Osteocyte (in vitro differentiated cells): ENCODE data around the gene PRICKLE3. TPM values are rescaled to one million over a fixed set of nuclear protein-coding genes. Genes with fewer than 3 reads are reported as not detected.

Source experiments
- DNase-seq: peaks from one replicate; pipeline ENCODE4 v3.0.0; 2021; ENCODE audit warnings: mixed read lengths; ENCODE audit not compliant: unreplicated experiment; ENCODE audit errors: extremely low spot score
- H3K27ac Mint-ChIP-seq: one replicate; pipeline ENCODE4 v1.8.0; 2021; ENCODE audit warnings: mild to moderate bottlenecking, mixed read lengths; ENCODE audit not compliant: unreplicated experiment
- H3K27me3 Mint-ChIP-seq: one replicate; pipeline ENCODE4 v1.8.0; 2021; ENCODE audit warnings: mixed read lengths; ENCODE audit not compliant: unreplicated experiment
- H3K36me3 Mint-ChIP-seq: one replicate; pipeline ENCODE4 v1.8.0; 2021; ENCODE audit warnings: mixed read lengths; ENCODE audit not compliant: unreplicated experiment
- H3K4me1 Mint-ChIP-seq: one replicate; pipeline ENCODE4 v1.8.0; 2021; ENCODE audit warnings: mixed read lengths; ENCODE audit not compliant: unreplicated experiment
- H3K4me3 Mint-ChIP-seq: one replicate; pipeline ENCODE4 v1.8.0; 2021; ENCODE audit warnings: mild to moderate bottlenecking, moderate library complexity, mixed read lengths; ENCODE audit not compliant: unreplicated experiment
- H3K9me3 Mint-ChIP-seq: one replicate; pipeline ENCODE4 v1.8.0; 2021; ENCODE audit warnings: mixed read lengths; ENCODE audit not compliant: unreplicated experiment
- CTCF ChIP-seq: fragments of 200-600 bp; sonication (generic); IDR thresholded peaks from 2 replicates; pipeline ENCODE4 v1.5.0; 2021; ENCODE audit warnings: antibody characterized with exemption, mild to moderate bottlenecking, moderate library complexity
- total RNA-seq: library from RNA; stranded (reverse); gene quantifications from 2 replicates; pipeline ENCODE4 v1.2.1, GENCODE V29; 2021

Gene PRICKLE3
- total RNA-seq, 1 donor from 2014 or later, result 8.5 TPM

DNA sequence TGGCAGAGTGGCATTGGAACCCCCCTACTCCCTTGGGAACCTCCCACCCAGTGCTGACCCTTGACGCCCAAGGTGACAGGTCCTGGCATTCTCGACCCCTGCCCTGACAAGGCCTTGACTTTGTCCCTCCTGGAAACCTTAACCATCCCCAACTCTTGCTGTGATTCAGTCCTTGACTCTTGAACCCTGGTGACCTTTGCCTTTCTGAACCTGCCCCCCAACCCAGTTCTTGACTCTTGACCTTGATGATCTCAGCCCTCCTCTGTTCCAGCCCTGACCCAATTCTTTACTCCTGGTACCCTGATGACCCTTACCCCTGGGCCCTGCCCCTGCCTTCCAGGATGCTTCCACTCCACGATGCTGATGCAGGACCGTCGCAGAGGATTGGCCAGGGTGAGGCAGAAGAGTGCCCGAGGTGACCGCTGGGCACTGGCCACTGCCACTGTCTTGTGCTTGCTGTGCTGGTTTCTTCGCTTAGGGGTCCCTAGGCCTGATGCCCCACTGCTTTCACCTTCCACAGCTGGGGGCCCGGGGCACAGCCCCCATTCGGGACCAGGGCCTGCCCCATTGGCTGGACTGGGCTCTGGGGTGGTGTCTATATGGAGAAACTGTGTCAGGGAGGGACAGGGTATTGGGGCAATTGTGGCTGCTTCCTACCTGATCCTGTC, 45.3 kb upstream of the PRICKLE3 start:
- H3K4me3 Mint-ChIP-seq, result no peak overlapping the region
- H3K4me1 Mint-ChIP-seq, result peaks cover 3% of the 10 kb centered on the region
- no peak overlapping the region for H3K27ac Mint-ChIP-seq
- no peak for TF ChIP-seq CTCF
- H3K27me3 Mint-ChIP-seq, result no peaks in the 10 kb centered on the region
- no peak for DNase-seq
- H3K36me3 Mint-ChIP-seq, result no peaks in the 10 kb centered on the region
- peaks cover 7% of the 10 kb centered on the region for H3K9me3 Mint-ChIP-seq

- TF ChIP-seq CTCF, result no peak
- Mint-ChIP-seq H3K27ac (no peak overlapping the region), H3K9me3 (peaks cover 7% of the 10 kb centered on the region), H3K36me3 (no peaks in the 10 kb centered on the region), H3K4me1 (peaks cover 3% of the 10 kb centered on the region), H3K27me3 (no peaks in the 10 kb centered on the region), H3K4me3 (no peak overlapping the region)
- DNase-seq, result no peak
Measured at GRCh38 chrX:49230500-49231232, 44.5 kb upstream of the PRICKLE3 start.

GRCh38 chrX:49228185-49228584, 42.0 kb upstream of the PRICKLE3 start:
- H3K36me3 Mint-ChIP-seq, result no peaks in the 10 kb centered on the region
- no peak overlapping the region for H3K4me3 Mint-ChIP-seq
- peaks cover 2% of the 10 kb centered on the region for H3K4me1 Mint-ChIP-seq
- no peak for TF ChIP-seq CTCF
- no peak overlapping the region for H3K27ac Mint-ChIP-seq
- no peak for DNase-seq
- H3K9me3 Mint-ChIP-seq, result peaks cover 7% of the 10 kb centered on the region
- H3K27me3 Mint-ChIP-seq, result no peaks in the 10 kb centered on the region

GRCh38 chrX:49227726-49228125, 41.6 kb upstream of the PRICKLE3 start:
- Mint-ChIP-seq H3K36me3 (no peaks in the 10 kb centered on the region), H3K4me1 (peaks cover 2% of the 10 kb centered on the region), H3K27me3 (no peaks in the 10 kb centered on the region), H3K4me3 (no peak overlapping the region), H3K9me3 (peaks cover 7% of the 10 kb centered on the region), H3K27ac (no peak overlapping the region)
- TF ChIP-seq CTCF, result no peak
- DNase-seq, result no peak

DNA sequence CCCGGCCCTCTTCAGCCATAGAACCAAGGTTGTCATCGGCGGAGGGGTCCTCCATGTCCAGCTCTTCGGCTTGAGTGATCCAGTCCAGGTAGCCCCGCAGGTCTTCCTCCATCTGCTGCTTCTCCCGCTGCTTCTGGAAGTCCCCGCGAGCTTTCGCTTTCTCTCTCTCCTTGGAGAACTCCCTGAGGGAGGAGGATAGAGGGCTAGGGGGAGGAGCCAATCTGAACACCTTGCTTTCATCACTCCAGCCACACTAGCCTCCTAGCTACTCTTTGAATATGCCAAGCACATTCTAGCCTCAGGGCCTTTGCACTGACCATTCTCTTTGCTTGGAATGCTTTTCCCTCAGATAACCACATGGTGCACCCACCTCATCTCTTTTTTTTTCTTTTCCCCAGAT, 40.8 kb upstream of the PRICKLE3 start:
- H3K4me3 Mint-ChIP-seq, result no peak overlapping the region
- DNase-seq, result no peak
- H3K27me3 Mint-ChIP-seq, result no peaks in the 10 kb centered on the region
- no peak for TF ChIP-seq CTCF
- peaks cover 2% of the 10 kb centered on the region for H3K4me1 Mint-ChIP-seq
- no peak overlapping the region for H3K27ac Mint-ChIP-seq
- H3K9me3 Mint-ChIP-seq, result peaks cover 6% of the 10 kb centered on the region
- no peaks in the 10 kb centered on the region for H3K36me3 Mint-ChIP-seq
